Activated gamma-delta T cell treated with Interleukin-2 at 50 U/mL for 16 hours (primary cell): ENCODE measurements around the gene CTDSPL2.
"Not testable (repeated sequence)": the region's sequence is repeated elsewhere in the genome, so short reads cannot be mapped to it uniquely, and the experiment has no call there.

Experiments
- DNase-seq: peaks from one replicate; pipeline ENCODE4 v3.0.0-alpha.2; 2020

CTDSPL2 gene

DNA sequence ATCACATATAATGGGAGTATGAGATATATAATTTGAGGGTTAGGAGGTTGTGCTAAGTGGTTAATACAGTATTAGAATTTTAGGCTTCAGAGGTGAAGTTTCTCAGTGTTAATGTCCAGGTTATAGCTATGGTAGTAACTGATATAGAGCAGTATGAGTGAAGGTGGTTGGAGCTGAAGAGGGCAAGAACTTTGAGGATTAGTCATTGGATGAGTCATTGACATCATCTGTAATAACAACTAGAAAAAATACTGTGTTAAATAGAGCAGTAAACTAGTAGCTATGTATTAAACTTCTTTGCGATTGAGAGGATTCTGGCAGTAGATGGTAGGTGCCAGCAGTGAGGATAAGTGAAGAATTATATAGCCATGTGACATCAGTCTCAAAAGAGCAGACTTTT lies 62.0 kb downstream of the CTDSPL2 start:
- no peak for DNase-seq

DNA sequence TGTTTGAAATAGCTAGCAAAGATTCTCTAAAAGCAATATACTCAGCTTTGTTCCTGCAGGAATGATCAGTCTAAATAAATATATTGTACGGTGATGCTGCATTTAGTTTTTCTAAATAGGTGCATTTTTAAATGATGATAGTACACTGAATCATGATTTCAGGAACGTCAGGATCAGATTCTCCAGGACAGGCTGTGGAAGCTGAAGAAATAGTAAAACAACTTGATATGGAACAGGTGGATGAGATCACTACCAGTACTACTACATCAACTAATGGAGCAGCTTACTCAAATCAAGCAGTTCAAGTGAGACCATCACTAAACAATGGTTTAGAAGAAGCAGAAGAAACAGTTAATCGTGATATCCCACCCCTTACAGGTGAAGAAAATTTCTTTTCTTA lies 63.2 kb downstream of the CTDSPL2 start:
- no peak for DNase-seq

DNA sequence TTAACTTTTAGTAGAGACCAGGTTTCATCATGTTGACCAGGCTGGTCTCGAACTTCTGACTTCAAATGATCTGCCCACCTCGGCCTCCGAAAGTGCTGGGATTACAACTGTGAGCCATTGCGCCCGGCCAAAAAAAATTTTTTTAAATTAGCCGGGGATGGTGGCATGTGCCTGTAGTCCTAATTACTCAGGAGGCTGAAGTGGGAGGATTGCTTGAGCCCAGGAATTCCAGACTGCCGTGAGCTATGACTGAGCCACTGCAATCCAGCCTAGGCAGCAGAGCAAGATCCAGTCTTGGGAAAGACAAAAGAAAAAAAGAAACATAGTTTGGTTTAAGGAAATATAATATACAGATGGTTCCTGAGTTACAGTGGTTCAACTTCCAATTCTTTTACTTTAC lies 64.6 kb downstream of the CTDSPL2 start:
- no peak for DNase-seq

DNA sequence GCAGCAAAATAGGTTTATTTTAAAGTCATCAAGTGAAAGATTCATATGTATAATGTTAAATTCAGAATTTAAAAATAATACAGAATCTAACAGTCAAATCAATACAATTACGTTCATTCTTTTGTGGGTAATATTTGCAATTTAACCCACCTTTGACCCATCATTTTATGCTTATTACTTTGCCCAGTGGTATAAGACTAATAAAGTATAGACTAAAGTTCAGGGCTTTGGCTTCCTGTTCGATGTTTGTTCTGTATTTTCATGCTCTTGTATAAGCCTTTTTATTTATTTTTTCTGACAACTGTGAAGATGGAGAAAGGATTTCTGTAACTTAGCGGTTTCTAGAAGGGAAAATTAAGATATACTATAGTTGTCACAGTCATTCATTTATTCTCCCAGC lies 65.2 kb downstream of the CTDSPL2 start:
- DNase-seq: no peak

DNA sequence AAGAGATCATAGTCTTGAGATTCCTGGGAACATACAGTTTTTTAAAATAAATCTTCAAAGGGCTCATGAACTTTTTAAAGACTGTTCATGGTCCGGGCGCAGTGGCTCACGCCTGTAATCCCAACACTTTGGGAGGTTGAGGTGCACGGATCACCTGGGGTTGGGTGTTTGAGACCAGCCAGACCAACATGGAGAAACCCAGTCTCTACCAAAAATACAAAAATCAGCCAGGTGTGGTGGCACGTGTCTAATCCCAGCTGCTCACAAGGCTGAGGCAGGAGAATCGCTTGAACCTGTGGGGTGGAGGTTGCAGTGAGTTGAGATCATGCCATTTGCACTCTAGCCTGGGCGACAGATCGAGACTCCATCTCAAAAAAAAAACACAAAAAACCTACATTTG lies 68.1 kb downstream of the CTDSPL2 start:
- DNase-seq: no peak

DNA sequence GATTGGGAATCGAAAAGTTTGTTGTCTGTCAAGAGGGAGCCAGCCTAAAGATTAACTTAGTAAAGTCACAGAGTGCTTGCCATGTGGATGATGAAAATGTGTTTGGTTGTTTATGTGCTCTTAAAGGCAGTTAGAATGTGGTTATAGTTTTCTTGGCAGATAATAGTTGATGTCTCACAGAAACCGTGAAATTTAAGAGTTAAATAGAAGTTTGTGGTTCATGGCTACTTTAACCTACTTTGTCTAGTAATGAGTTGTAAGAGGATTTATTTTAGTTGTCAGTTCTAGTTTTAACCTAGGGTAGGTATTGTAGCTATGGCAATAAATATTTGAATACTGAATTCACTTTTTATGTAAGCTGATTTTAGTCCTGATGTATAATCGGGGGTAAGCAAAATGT lies 73.1 kb downstream of the CTDSPL2 start:
- no peak for DNase-seq

DNA sequence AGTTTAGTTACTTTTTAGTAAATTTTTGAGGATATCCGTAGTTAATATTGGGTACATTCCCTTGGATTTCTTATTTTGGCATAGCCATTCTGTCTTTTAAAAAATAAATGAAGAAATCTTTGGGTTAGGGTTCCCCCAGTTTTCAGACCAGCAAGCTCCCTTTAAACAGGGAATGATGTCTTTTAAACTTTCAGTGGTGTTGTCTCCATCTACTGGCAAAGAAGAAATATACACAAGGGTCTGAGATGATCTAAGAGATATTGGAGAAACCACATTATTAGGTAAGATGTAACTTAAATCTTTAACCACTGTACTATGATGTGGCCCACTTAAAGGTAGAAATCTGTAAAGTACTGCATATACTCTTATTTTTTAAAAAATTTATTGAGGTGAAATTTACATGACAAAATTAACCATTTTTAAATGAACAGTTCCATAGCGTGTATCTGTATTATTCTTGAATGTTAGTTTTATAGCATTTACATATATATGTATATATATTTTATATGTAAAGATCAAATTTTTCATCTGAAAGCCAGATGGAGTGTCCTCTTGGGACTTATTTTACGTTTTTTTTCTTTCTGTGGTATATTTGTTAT lies 74.4 kb downstream of the CTDSPL2 start:
- DNase-seq: no peak

DNA sequence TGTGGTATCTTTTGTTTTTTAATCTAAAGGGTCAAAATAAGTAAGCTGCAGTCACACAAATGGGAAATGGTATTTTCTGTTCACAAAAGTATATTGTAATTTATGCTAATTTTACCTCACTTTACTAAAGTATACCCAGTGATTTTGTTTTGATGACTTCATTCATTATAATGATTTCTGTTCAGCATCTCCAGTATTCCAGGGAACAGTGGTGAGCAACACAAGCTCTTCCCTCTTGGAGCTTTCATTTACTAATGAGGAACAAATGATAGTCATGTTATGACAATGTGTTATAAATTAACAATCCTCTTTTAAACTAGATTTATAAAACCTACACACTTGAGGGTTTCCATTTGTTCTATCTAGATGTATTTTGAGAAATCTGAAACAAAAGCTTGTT lies 89.0 kb downstream of the CTDSPL2 start:
- no peak for DNase-seq

DNA sequence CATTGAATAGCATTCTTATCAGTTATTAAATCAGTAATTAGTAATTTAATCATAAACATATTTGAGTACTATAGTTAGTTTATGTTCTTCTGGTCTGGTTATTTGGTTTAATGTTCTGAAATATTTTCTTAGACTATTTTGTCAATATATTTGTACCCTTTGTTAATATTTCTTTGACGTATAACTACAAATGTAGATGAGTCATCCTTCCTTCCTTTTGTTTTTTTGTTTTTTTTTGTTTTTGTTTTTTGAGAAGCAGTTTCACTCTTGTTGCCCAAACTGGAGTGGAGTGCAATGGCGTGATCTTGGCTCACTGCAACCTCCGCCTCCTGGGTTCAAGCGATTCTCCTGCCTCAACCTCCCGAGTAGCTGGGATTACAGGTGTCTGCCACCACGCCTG lies 92.1 kb downstream of the CTDSPL2 start:
- DNase-seq: no peak

DNA sequence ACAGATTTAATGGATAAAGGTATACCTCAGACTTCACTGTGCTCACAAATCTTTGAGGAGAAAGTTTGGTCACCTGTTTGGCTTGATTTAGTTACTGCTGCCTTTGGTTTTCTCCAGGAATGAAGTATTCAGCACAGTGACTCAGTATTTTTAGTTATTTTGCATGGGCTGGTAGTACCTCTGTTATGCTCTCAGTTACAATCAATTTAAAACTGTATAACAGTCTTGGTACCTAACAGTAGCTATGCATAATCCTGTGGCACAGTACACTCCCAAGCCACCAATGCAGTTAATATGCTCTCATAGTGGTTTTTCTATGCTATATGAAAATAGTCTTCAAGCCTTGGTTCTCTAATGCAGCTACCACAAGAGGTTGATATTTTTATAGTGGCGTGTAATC lies 97.6 kb downstream of the CTDSPL2 start:
- no peak for DNase-seq

DNA sequence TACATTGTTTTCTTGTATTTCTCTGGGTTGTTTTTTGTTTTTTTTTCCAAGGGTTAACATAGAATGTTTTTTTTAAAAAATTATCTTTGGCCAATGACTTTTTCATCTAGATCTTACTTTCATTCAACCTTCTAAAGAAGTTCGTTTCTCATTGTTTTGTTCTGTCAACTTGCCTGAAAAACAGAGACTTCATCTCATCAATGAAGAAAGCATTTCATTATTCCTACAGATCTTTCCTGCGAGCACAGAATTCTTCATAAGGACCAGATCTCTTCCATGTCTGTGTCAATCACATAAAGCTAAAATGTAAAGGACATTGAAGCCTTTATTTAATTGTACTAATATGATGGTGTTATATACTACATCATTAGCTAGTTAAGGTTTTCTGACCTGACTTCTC lies 99.8 kb downstream of the CTDSPL2 start:
- no peak for DNase-seq

DNA sequence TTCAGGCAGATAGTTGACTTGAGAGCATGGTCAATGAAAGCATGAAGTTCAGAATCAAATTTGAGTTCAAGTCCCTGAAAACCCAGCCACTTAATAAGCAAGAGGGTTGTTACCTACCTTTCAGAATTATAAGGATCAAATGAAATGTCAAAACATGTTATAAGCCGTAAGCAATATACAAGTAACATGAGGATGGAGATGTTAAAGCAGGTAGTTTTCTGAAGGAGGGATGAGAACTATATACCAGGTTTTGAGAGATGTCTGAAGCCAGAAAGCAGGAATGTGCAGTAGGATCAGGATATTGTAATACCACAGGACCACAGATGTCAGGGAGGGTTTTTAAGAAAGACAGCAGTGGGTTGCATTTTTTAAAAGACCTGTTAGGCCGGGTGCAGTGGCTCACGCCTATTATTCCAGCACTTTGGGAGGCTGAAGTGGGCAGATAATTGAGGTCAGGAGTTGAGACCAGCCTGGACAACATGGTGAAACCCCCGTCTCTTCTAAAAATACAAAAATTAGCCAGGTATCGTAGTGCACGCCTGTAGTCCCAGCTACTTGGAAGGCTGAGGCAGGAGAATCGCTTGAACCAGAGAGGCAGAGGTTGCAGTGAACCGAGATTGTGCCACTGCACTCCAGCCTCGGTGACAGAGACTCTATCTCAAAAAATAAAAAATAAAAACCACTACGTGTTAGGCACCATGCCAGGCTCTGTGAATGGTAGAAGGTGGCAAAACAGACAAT lies 102.6 kb downstream of the CTDSPL2 start:
- no peak for DNase-seq

DNA sequence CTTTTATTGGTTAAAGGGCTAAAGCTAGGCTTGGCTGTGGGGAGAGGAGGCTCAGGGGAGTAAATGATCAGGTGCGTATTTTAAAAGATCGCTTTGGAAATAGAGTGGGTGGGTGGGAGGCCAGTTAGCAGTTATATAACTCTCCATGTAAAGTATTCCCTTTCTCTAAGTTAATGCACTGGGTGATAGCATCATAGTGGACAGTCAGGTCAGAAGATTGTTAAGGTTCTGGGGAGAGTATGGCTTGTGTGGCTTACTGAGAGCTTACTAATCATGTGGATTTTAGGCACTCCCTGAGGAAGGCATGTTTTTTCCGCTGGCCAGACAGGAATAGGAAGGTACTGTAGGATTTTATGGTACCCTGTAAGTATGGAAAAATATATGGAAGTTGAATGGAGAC lies 103.2 kb downstream of the CTDSPL2 start:
- DNase-seq: no peak

DNA sequence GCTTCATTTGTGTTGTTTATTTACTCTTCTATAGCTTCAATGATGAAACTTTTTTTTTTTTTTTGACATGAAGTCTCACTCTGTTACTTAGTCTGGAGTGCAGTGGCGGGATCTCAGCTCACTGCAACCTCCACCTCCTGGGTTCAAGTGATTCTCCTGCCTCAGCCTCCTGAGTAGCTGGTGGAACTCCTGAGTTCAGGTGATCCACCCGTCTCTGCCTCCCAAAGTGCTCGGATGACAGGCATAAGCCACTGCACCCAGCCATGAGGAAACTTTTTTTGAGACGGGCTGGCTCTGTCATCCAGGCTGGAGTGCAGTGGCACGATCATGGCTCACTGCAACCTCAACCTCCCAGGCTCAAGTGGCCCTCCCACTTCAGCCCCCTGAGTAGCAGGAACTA lies 104.8 kb downstream of the CTDSPL2 start:
- not testable (repeated sequence) for DNase-seq

DNA sequence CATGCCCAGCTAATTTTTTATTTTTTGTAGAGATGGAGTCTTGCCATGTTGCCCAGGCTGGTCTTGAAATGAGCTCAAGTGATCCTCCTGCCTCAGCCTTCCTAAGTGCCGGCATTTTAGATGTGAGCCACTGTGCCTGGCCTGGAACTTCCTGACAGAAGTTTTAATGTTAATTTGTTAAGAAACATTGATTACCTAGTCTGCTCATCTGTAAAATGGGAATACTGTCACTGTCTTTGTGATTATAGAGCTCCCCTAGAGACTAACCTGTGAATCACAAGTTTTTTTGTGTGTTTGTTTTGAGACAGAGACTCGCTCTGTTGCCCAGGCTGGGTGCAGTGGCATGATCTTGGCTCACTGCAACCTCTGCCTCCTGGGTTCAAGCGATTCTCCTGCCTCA lies 105.3 kb downstream of the CTDSPL2 start:
- DNase-seq: no peak

DNA sequence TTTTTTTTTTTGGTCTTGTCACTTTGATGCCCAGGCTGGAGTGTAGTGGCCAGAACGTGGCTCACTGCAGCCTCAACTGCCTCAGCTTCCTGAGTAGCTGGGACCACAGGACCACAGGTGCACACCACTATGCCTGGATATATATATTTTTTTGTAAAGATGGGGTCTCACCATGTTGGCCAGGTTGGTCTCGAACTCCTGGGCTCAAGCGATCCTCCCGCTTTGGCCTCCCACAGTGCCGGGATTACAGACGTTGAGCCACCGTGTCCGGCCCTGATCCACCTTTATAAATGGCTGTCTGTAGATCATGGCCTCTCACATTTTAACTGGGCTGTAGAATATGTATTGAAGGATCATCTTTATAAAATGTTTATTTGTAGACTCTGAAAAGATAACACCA lies 107.7 kb downstream of the CTDSPL2 start:
- no peak for DNase-seq

DNA sequence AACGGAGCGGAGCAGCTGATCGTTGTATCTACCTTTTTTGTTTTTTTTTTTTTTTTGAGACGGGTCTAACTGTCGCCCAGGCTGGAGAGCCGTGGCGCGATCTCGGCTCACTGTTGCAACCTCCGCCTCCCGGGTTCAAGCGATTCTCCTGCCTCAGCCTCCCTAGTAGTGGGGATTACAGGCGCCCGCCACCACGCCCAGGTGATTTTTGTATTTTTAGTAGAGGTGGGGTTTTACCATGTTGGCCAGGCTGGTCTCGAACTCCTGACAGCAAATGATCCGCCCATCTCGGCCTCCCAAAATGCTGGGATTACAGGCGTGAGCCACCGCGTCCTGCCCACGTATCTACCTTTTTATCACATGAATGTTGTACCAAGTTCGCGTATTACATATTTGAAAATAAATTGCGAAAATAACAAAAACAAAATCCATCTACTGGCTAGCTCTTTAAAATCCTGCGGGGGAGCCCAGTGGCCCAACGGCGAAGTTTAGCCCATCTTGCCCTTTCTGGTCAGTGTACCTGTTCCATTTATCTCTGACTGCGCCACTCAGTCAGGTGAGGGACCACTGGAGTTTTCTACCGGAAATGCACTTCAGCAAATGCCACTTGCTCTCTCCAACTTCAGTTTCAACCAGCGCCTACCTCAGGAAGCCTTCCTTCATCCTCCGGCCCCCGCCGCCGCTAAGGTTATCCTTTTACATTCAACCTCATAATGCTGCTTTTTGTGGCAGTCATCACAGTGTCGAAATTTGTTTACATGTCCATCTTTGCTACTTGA lies 108.3 kb downstream of the CTDSPL2 start:
- peak; percentile 25 for DNase-seq

DNA sequence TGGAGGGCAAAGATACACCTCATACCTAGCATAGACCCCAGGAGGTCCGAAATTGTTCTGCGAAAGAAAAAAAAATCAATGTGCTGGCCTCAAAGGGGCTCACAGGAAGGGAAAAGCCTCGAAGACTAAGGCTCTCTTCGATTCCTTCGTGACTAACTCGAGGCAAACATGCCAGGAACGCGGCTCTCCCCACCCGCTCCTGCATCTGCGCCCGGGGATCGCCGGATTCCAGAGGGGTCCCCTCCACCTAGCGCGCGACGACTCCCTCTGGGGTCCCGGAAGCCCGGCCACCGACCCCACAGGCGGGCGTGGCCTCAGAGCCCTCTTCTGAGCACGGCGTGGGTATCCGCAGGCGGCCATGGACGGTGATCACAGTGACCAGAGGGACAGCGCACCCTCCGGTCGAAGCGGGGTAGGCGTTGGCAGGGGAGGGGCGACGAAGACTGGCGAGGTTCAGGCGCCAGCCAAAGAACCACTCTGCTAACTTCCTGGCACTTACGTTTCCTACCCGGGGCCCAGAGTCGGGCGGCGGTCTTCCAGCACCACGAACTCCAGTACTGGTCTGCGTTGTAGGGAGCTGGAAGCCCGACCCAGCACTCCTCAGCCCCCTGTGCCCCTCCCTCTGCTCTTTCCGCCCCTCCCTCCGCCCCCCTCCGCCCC lies 109.0 kb downstream of the CTDSPL2 start:
- DNase-seq: no peak

DNA sequence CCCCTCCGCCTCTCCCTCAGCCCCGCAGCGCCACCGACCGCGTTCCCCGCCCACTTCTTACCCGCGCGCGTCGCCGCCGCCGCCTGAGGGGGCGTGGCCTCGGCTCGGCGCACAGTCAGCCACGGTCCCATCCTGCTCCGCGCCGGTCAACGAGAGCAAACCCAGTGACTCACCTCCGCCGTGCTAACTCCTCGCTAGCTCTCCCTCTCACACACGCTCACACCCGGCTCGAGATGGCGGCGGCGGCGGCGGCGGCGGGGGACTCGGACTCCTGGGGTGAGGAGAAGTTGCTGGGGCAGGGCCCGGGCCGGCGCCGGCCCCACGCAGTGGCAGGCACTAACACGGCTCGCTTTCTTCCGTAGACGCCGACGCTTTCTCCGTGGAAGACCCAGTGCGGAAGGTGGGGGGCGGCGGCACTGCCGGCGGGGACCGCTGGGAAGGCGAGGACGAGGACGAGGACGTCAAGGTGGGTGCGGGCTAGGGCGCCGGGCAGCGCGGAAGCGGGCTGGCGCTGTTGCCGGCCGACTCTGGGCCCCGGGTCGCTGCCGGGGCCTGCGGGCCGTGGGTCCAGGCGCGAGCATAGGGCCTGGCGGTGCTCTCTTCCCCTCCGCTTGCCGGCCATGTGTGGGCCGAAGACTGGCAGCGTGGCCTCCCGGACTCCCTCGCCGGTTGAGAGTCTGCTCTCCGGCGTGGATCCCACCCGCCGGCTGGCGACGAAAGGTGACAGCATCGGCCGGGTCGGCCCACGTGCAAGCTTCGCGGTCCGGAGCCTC lies 109.7 kb downstream of the CTDSPL2 start, which contains the start of gene EIF3J:
Gene EIF3J (plus strand): TSS at position 186 of the 773 bp plus-strand sequence. CDS start 48 bp downstream, at position 234.
- peak; percentile 92 for DNase-seq

DNA sequence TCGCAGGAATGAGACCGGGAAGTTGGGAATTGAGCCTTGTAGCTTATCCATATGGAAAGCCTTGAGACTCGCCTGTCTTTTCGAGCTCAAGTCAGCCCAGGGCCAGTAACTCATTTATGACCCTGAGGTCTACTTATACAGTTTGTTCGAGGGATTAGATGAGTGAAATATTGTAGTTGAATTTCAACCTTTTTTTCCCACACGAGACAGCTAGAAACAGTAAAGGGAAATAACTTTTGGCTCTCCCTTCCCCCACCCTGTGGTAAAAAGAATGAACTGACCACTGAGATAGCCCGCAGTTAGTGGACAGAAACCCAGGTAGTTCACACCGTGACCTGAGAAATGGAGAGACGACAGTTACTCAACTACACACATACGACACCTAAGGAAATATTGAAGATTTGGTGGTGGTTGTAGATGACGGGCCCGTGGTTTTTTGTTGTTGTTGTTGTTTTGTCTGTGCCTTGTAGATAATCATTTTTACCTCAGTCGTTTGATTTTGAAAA lies 110.4 kb downstream of the CTDSPL2 start:
- no peak for DNase-seq

DNA sequence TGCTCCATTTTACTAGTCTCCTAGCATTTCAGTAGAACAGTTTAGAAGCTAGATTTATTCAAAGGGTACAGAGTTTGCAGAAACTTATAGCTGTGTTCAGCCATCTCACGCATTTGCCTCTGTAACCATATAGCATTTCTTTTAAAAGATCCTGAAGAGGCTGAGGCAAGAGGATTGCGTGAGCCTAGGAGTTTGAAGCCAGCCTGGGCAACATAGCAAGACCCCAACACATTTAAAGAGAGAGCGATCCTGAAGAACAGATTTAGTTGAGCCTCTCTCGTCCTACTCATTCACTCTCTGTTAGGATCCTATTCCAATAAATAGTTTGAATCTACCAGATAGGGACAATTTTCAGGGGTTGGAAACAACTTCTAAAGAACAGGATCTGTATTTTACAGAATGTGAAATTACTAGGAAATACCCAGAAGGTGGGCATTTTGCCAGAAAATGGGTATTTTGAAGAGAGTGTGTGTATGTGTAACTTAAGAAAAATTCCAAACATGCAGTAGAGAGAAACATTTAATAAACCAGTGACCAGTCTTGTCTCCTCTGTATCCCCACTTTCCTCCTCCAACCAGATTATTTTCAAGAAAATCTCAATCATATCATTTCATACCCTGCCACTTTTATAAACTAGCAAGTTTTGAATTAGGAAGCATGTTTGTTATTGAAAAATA lies 114.0 kb downstream of the CTDSPL2 start:
- DNase-seq: no peak

DNA sequence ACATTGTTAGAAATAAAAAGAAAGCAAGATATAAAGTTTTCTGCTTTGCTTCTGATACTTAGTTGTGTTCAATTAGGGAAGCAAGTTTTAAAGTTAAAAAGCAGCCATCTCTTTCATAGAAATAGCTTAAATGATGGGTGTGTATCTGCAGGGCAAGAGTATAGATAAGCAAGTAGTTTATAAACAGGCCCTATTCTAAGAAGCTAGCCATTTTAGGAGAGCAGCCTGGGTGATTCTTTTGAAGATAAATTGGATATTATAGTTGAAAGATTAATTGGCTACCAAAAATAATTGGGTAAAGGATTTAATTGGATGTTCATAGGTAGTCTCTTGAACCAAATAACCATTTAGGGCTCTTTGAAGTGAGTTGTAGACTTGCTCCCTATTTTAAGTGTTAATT lies 115.2 kb downstream of the CTDSPL2 start:
- no peak for DNase-seq
